Activated T-helper 1 cell treated with anti-CD3 and anti-CD28 coated beads, Interleukin-12 subunit alpha, Interleukin-12 subunit beta, Interleukin-2, Interleukin-4 antibody, amounts not matched to agents 30 ng/mL and 10 ng/mL and 1 ng/mL, durations not matched to agents 14 hours and 24 hours and 36 hours (primary cell): ENCODE measurements around the gene SDSL. TPM values are rescaled to one million over a fixed set of nuclear protein-coding genes. Genes with fewer than 3 reads are reported as not detected.
A peak's percentile ranks its signal among the peaks of the same experiment; 100 is the strongest.

ENCODE experiments used
- DNase-seq: peaks from one replicate; pipeline ENCODE4 v3.0.0; 2021; ENCODE audit warnings: low spot score
- H3K27ac Mint-ChIP-seq: one replicate; pipeline ENCODE4 v1.8.0; 2021; ENCODE audit warnings: mild to moderate bottlenecking, mixed read lengths
- H3K27me3 Mint-ChIP-seq: one replicate; pipeline ENCODE4 v1.8.0; 2022; ENCODE audit warnings: mild to moderate bottlenecking, moderate library complexity, mixed read lengths; ENCODE audit not compliant: insufficient read depth
- H3K36me3 Mint-ChIP-seq: one replicate; pipeline ENCODE4 v1.8.0; 2021; ENCODE audit warnings: low read depth, mixed read lengths
- H3K4me1 Mint-ChIP-seq: one replicate; pipeline ENCODE4 v1.8.0; 2021; ENCODE audit warnings: low read depth, mixed read lengths
- H3K4me3 Mint-ChIP-seq: one replicate; pipeline ENCODE4 v1.8.0; 2021; ENCODE audit warnings: mild to moderate bottlenecking, moderate library complexity, mixed read lengths
- H3K9me3 Mint-ChIP-seq: one replicate; pipeline ENCODE4 v1.8.0; 2021; ENCODE audit warnings: mixed read lengths
- intact Hi-C: fragments of 100-400 bp; cut with micrococcal nuclease; formaldehyde crosslinking; loops from one replicate; pipeline ENCODE4 v1.15.1; 2024
- total RNA-seq: library from RNA; stranded (reverse); gene quantifications from 2 replicates; pipeline ENCODE4 v1.2.3, GENCODE V29; 2022

SDSL gene, protein sequence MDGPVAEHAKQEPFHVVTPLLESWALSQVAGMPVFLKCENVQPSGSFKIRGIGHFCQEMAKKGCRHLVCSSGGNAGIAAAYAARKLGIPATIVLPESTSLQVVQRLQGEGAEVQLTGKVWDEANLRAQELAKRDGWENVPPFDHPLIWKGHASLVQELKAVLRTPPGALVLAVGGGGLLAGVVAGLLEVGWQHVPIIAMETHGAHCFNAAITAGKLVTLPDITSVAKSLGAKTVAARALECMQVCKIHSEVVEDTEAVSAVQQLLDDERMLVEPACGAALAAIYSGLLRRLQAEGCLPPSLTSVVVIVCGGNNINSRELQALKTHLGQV
- total RNA-seq = 0.52 and 0.54 TPM in 2 replicates

- intact Hi-C loops = loop anchor here (1.0 to 10.0 kb wide), 3 partner anchors 63 to 377 kb away; partner anchors contain the start of genes PLBD2 and SLC8B1
- H3K27ac Mint-ChIP-seq = peak within 1 kb of the TSS; percentile 79
- no peaks in the 10 kb centered on the region for H3K36me3 Mint-ChIP-seq
- no peaks in the 10 kb centered on the region for H3K9me3 Mint-ChIP-seq
- H3K4me1 Mint-ChIP-seq = peaks cover 11% of the 10 kb centered on the region
- DNase-seq = peak; percentile 17
- peak within 1 kb of the TSS; percentile 81 for H3K4me3 Mint-ChIP-seq
- H3K27me3 Mint-ChIP-seq = peaks cover 4% of the 10 kb centered on the region
Observed at GRCh38 chr12:113422030-113422885, at the start of gene SDSL. Gene SDSL (plus strand): TSS chr12:113422380. CDS start chr12:113427983, 5,603 bp downstream.

GRCh38 chr12:113373440-113373839, 48.7 kb upstream of the SDSL start:
- Mint-ChIP-seq H3K27me3 (no peaks in the 10 kb centered on the region), H3K27ac (no peak overlapping the region), H3K36me3 (peaks cover 9% of the 10 kb centered on the region), H3K9me3 (no peaks in the 10 kb centered on the region), H3K4me1 (peaks cover 7% of the 10 kb centered on the region), H3K4me3 (no peak overlapping the region)
- no peak for DNase-seq
- intact Hi-C loops = no loop called here

- Mint-ChIP-seq H3K9me3 (no peaks in the 10 kb centered on the region), H3K27ac (no peak overlapping the region), H3K4me1 (peaks cover 7% of the 10 kb centered on the region), H3K4me3 (no peak overlapping the region), H3K27me3 (no peaks in the 10 kb centered on the region), H3K36me3 (peaks cover 9% of the 10 kb centered on the region)
- intact Hi-C loops = no loop called here
- DNase-seq = no peak
Observed at GRCh38 chr12:113373969-113374368, 48.2 kb upstream of the SDSL start.

DNA sequence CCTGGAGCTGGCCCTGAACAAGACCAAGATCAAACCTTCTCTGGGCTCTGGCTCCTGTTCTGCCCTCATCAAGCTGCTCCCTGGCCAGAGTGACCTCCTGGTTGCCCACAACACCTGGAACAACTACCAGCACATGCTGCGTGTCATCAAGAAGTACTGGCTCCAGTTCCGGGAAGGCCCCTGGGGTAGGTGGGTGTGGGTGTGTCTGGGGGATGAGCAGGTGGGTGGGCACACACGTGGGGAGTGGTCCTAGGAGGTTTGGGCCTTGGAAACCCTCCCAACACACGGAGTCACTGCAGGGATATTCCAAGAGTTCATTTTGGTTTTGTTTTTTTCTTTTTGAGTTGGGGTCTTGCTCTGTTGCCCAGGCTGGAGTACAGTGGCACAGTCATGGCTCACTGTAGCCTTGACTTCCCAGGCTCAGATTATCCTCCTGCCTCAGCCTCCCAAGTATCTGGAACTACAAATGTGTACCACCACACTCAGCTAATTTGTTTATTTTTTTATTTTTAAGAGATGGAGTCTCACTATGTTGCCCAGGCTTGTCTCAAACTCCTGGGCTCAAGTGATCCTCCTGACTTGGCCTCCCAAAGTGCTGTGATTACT, 47.3 kb upstream of the SDSL start:
- H3K36me3 Mint-ChIP-seq = peaks cover 9% of the 10 kb centered on the region
- H3K4me1 Mint-ChIP-seq = peaks cover 7% of the 10 kb centered on the region
- intact Hi-C loops = no loop called here
- no peaks in the 10 kb centered on the region for H3K27me3 Mint-ChIP-seq
- H3K9me3 Mint-ChIP-seq = no peaks in the 10 kb centered on the region
- H3K4me3 Mint-ChIP-seq = no peak overlapping the region
- H3K27ac Mint-ChIP-seq = no peak overlapping the region
- no peak for DNase-seq

DNA sequence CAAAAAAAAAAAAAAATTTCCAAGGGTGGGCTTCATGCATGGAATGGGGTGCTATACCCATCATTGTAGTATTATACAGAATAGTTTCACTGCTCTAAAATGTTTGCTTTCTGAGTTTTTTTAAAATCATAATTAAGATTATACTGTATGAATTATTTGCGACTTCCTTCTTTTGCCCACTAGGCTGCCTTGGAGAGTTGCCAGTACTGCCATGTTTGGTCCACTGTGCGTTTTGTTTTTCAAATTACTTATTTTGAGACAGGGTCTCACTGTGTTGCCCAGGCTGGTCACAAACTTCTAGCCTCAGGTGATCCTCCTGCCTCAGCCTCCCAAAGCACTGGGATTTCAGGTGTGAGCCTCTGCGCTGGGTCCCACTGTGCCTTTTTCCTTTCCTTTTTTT, 43.9 kb upstream of the SDSL start:
- Mint-ChIP-seq H3K9me3 (no peaks in the 10 kb centered on the region), H3K27ac (no peak overlapping the region), H3K4me1 (no peaks in the 10 kb centered on the region), H3K36me3 (peaks cover 9% of the 10 kb centered on the region), H3K4me3 (no peak overlapping the region), H3K27me3 (no peaks in the 10 kb centered on the region)
- intact Hi-C loops = no loop called here
- no peak for DNase-seq

DNA sequence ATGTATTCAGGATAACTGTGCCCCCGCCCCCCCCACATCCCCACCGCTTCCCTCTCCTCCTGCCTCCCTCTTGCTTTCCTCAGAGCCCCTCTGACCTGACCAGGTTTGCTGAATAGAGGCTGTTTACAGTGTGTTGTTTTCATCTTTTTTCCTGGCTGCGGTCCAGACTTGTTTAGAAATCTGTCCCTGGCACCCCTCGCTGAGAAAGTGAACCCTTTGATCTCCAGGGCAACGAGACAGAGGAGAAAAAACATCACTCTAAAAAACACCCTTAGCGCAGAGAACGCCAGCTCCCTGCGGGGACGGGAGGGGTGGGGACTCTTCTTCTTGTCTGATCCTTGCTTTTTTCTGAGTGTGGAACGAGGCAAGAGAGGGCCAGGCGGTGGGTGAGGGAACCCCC, 41.0 kb upstream of the SDSL start:
- Mint-ChIP-seq H3K4me1 (no peaks in the 10 kb centered on the region), H3K27ac (no peak overlapping the region), H3K9me3 (no peaks in the 10 kb centered on the region), H3K4me3 (no peak overlapping the region), H3K36me3 (peaks cover 3% of the 10 kb centered on the region), H3K27me3 (no peaks in the 10 kb centered on the region)
- DNase-seq = no peak
- intact Hi-C loops = no loop called here

DNA sequence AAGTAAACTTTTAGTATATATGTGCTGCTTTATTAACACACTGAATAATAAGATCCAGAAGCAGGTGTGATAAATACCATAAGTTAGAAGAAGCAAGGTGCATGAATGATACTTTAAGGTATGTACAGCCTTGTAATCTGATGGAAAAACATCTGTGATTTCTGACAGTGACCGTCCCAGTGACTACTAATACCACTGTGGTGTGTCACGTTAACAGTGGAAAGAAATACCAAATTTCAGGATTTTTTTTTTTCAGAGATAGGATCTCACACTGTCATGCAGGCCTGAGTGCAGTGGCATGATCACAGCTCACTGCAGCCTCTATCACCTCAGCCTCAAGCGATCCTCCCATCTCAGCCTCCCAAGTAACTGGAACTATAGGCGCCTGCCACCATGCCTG, 40.0 kb upstream of the SDSL start:
- intact Hi-C loops = no loop called here
- Mint-ChIP-seq H3K36me3 (peaks cover 1% of the 10 kb centered on the region), H3K9me3 (no peaks in the 10 kb centered on the region), H3K4me1 (no peaks in the 10 kb centered on the region), H3K4me3 (no peak overlapping the region), H3K27ac (no peak overlapping the region), H3K27me3 (no peaks in the 10 kb centered on the region)
- DNase-seq = no peak

GRCh38 chr12:113384778-113385177, 37.4 kb upstream of the SDSL start:
- Mint-ChIP-seq H3K4me3 (no peak overlapping the region), H3K4me1 (no peaks in the 10 kb centered on the region), H3K27ac (no peak overlapping the region), H3K9me3 (no peaks in the 10 kb centered on the region), H3K27me3 (no peaks in the 10 kb centered on the region), H3K36me3 (peaks cover 3% of the 10 kb centered on the region)
- intact Hi-C loops = no loop called here
- DNase-seq = no peak

GRCh38 chr12:113385282-113385882, 36.8 kb upstream of the SDSL start:
- H3K9me3 Mint-ChIP-seq = no peaks in the 10 kb centered on the region
- H3K4me3 Mint-ChIP-seq = no peak overlapping the region
- H3K36me3 Mint-ChIP-seq = peaks cover 3% of the 10 kb centered on the region
- no peak overlapping the region for H3K27ac Mint-ChIP-seq
- intact Hi-C loops = no loop called here
- H3K4me1 Mint-ChIP-seq = no peaks in the 10 kb centered on the region
- no peak for DNase-seq
- H3K27me3 Mint-ChIP-seq = no peaks in the 10 kb centered on the region

- Mint-ChIP-seq H3K4me1 (no peaks in the 10 kb centered on the region), H3K9me3 (no peaks in the 10 kb centered on the region), H3K4me3 (no peak overlapping the region), H3K27ac (no peak overlapping the region), H3K36me3 (peaks cover 3% of the 10 kb centered on the region), H3K27me3 (no peaks in the 10 kb centered on the region)
- intact Hi-C loops = no loop called here
- DNase-seq = no peak
Observed at GRCh38 chr12:113386866-113387566, 35.2 kb upstream of the SDSL start.

DNA sequence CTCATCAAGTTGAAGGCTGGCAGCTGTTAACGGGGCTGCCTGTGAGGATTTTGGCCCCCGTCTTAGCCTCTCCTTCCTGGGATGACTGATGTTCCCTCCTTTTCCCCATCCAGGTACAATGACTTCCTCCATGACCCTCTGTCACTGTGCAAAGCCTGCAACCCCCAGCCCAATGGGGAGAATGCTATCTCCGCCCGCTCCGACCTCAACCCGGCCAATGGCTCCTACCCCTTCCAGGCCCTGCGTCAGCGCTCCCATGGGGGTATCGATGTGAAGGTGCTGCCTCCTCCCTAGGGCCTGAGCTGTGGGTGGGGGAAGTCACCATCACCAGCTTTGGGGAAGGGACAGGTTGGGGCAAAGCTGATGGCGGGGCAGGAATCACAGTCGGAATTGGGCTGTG, 34.5 kb upstream of the SDSL start:
- H3K4me1 Mint-ChIP-seq = no peaks in the 10 kb centered on the region
- H3K9me3 Mint-ChIP-seq = no peaks in the 10 kb centered on the region
- H3K27me3 Mint-ChIP-seq = no peaks in the 10 kb centered on the region
- no peak for DNase-seq
- peaks cover 3% of the 10 kb centered on the region for H3K36me3 Mint-ChIP-seq
- intact Hi-C loops = no loop called here
- H3K4me3 Mint-ChIP-seq = no peak overlapping the region
- H3K27ac Mint-ChIP-seq = no peak overlapping the region

GRCh38 chr12:113388351-113388750, 33.8 kb upstream of the SDSL start:
- DNase-seq = no peak
- intact Hi-C loops = no loop called here
- H3K36me3 Mint-ChIP-seq = peaks cover 3% of the 10 kb centered on the region
- H3K9me3 Mint-ChIP-seq = no peaks in the 10 kb centered on the region
- H3K27ac Mint-ChIP-seq = no peak overlapping the region
- H3K27me3 Mint-ChIP-seq = no peaks in the 10 kb centered on the region
- no peak overlapping the region for H3K4me3 Mint-ChIP-seq
- H3K4me1 Mint-ChIP-seq = no peaks in the 10 kb centered on the region
